ENCODE results near the gene APOL1.

DNA sequence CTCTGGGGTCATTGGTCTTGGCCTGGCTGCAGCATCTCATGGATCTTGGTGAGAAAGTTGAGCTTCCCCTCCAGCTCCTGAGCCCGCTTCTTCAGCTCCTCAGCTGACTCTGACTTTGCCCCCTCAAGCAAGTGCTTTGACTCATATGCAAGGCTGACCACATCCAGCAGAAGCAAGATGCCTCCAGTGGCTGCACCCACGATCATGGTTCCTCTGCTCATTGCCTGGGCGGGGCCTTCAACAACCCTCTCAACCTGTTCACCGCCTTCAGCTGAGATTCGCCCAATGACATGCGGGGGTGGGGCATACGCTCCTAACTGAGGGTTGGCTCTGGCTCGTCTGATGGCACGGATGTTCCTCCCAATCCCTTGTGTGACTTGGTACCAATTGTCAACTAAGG, 25.5 kb upstream of the APOL1 start:
- TF ChIP-seq, protein P1, sequence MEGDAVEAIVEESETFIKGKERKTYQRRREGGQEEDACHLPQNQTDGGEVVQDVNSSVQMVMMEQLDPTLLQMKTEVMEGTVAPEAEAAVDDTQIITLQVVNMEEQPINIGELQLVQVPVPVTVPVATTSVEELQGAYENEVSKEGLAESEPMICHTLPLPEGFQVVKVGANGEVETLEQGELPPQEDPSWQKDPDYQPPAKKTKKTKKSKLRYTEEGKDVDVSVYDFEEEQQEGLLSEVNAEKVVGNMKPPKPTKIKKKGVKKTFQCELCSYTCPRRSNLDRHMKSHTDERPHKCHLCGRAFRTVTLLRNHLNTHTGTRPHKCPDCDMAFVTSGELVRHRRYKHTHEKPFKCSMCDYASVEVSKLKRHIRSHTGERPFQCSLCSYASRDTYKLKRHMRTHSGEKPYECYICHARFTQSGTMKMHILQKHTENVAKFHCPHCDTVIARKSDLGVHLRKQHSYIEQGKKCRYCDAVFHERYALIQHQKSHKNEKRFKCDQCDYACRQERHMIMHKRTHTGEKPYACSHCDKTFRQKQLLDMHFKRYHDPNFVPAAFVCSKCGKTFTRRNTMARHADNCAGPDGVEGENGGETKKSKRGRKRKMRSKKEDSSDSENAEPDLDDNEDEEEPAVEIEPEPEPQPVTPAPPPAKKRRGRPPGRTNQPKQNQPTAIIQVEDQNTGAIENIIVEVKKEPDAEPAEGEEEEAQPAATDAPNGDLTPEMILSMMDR (IDR thresholded peaks at IDR 0.05) = no peak
- no peak for TF ChIP-seq POLR2A (IDR thresholded peaks at IDR 0.05)
